Prostate gland (tissue), 2 donors: Measurements from ENCODE around the gene PDGFC.

Experiments used
- CTCF ChIP-seq, 4 experiments: fragments of 200-600 bp in 2 of 4; fragments of 450-650 bp in 2 of 4; sonication (generic) in 2 of 4; IDR thresholded peaks; 1 replicate in 3 of 4; 2 replicates in 1 of 4; pipeline ENCODE4 v1.5.1; 2016 to 2019; ENCODE audit warnings: antibody characterized with exemption in 4 of 4, mild to moderate bottlenecking in 2 of 4, moderate library complexity in 2 of 4
- POLR2A ChIP-seq: fragments of 450-650 bp; IDR thresholded peaks from one replicate; pipeline ENCODE4 v1.6.1; 2016; ENCODE audit warnings: antibody characterized with exemption, mild to moderate bottlenecking
- POLR2AphosphoS5 ChIP-seq: sonication (generic); formaldehyde crosslinking; IDR thresholded peaks from one replicate; pipeline ENCODE4 v1.6.1; 2017; ENCODE audit warnings: antibody characterized with exemption

- TF ChIP-seq CTCF (IDR thresholded peaks at IDR 0.05): no peak
- TF ChIP-seq POLR2A: no peak
- no peak for TF ChIP-seq POLR2AphosphoS5
These were observed 8.2 kb downstream of the PDGFC start for GRCh38 chr4:156963419-156963818.
